ENCODE results near the gene FMOD.
"Not testable (repeated sequence)": the region's sequence is repeated elsewhere in the genome, so short reads cannot be mapped to it uniquely, and the experiment has no call there.

The FMOD gene

DNA sequence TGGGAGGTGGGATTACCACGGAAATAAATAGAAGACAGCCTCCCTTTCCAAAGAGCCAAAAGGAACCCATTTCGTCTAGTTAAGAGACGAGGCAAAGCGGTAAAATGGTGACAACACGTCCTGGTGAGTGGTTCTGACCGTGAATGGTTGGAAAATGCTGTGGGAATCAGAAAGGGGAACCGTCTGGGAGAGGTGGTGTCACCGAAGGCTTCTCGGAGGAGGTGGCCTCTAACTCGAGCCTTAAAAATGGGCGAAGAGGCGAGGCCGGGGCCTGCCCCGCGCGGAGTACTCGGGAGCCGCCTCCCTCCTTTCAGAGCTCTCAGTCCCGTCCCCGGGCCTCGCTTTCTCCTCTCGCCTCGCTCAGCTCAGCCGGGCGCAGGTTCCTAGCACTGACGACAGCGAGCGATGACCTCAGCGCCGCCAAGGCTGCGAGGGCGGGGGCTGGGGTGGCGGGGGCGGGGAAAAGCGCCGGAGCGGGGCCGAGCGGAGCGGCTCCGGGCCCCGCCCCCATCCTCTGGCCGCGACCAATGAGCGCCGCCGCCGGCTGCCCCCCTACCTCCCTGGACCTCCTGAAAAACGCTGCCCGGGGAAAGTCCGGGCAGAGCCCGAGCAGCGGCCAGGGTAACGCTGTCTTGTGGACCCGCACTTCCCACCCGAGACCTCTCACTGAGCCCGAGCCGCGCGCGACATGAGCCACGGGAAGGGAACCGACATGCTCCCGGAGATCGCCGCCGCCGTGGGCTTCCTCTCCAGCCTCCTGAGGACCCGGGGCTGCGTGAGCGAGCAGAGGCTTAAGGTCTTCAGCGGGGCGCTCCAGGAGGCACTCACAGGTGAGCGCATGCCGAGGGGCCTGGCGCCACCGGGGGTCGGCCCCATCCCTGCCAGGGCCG, 45.8 kb downstream of the FMOD start, which contains the start of gene BTG2:
Gene BTG2, plus strand, starts transcription at position 601 of the 890 bp plus-strand sequence. Its CDS starts 88 bp downstream, at position 689.
- peak; percentile 89 for DNase-seq

DNA sequence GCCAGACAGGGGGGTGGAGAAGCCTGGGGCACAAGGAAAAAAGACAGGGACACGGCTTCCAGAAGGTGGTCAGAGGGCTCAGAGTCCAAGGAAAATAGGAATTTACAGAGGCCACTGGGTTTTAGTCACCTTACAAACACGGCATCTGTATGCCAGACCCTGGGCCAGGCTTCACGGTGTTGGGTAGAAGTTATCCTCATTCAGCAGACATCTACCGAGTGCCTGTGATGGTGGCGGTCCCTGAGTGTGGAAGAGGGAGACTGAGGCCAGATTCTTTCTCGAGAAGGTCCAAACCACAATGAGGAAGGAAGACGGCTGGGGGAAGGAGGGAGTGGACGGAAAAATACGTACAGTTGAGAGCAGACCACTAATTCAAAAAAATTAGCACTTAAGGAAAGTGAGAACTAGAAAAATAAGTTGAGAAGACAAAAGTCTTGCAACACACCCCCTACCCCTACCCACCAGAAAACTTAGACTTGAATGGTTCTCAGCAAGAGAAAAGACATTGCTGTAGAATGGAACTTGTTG, 46.5 kb downstream of the FMOD start:
- DNase-seq = no peak

DNA sequence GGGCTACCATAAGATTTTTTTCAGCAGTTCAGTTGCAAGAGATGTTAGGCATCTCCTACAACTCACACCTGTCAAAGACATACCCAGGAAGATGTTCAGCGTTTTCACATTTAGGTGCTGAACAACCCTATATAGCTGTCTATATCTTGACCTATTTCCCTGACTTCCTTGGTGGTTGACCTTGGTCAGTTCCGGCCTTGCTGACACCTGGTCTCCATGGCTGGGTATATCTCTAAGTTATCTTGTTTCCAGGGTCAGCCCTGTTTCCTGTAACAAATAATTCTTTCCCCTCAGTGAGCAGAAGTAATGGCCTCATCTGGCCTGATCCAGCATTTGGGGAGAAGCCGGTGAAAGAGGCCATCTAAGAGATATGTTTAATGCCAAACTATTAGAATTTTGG, 48.0 kb downstream of the FMOD start:
- DNase-seq = no peak

- no peak for DNase-seq
Observed at GRCh38 chr1:203302456-203302855, 48.5 kb downstream of the FMOD start.

GRCh38 chr1:203301331-203301668, 49.6 kb downstream of the FMOD start:
- no peak for DNase-seq

DNA sequence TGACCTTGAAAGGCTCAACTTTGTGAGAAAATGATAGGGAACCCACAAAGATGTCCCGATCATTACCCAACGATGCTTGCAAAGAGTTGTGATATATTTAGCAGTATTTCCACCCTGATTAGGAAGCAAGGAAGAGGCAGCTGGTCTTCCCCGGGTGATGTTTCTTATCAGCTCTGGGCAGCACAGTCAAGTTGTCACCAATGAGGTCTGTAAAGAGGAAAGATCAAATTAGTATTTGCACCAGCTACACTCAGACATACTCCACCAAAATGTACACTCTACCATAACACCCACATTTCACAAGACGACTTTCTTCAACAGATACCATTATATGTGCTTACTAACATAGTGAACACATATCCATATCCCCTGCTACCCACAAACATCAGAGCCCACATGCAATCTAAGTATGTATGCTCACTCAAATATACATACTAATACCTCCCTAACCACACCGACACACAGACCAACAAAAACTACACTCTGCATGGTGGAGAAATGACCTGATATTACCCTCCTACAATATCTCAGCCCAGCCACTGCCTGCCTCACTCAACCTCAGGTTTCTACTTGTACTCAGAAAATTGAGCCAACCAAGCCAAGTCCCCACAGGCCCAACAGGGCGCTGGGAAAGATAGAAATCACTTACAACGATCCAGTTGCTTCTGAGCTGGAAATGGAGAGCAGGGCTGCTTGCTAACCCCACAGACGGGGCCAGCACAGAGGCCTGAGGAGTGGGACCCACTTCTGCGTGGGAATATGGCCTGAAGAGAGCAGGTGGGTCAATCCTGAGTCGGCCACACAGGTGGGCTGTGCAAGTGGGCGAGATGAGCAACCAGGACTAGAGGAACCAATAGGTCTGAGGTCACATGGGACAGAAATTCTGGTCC, 50.2 kb downstream of the FMOD start:
- DNase-seq = no peak

GRCh38 chr1:203299719-203300429, 51.0 kb downstream of the FMOD start:
- DNase-seq = not testable (repeated sequence)

- DNase-seq = no peak
Observed at GRCh38 chr1:203299169-203299568, 51.8 kb downstream of the FMOD start.

DNA sequence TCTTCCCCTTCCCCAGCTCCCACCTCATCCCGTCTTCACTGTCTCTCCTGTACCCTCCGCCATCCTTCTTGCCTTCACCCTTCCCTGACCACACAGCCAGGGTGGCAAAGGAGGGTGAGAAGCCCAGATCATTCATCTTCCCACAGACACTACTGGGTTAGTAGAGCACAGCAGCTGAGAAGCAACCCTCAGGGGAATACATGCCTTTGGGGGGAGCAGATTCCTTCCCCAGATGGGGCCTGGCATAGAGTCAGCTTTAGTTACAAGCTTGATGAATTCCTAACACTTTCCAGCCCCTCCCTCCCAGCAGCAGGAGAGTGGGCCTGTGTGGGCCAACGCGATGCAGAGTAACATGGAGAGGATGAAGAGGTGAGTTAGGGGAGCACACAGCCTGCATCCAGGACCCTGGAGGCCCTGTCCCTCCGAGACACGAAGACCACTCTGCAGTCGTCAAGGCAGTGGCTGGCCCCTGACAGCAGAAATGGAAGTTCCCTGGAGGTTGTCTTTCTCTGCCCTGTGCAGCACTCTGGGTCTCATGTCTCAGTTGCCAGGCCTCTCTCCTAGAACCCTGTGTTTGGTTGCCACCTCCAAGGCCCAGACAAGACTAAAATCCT, 54.4 kb downstream of the FMOD start:
- no peak for DNase-seq

DNA sequence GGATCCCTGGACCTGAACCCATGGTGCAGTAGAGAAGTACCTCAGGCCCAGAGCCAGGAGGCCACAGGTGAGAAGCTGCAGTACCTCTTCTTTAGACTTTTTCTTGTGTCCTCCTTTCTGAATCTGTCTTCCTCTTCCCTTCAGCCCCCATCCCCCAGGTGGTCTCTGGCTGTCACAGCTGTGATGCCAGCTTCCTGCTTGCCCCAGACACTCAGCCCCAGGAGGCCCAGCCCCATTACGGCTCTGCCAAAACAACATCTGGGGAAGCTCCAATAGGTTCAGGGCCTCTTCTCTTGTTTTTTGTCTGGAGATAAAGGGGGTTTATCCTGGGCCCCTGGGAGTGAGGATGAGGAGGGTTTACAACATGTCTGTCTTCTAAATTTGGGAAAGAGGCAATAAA, 55.1 kb downstream of the FMOD start:
- DNase-seq = no peak

GRCh38 chr1:203291201-203292096, 59.5 kb downstream of the FMOD start:
- no peak for DNase-seq

Data from T-helper 9 cell (primary cell).